ENCODE results near the gene NYAP2.

NYAP2 gene

GRCh38 chr2:225487878-225488416 is 88.4 kb downstream of the NYAP2 start:
- no peak for DNase-seq

GRCh38 chr2:225488743-225489142 is 89.2 kb downstream of the NYAP2 start:
- no peak for DNase-seq

GRCh38 chr2:225493420-225494099 is 94.0 kb downstream of the NYAP2 start:
- DNase-seq, result no peak

GRCh38 chr2:225494100-225494459 is 94.6 kb downstream of the NYAP2 start:
- DNase-seq, result no peak

- DNase-seq, result no peak
Measured at GRCh38 chr2:225495706-225496105, 96.2 kb downstream of the NYAP2 start.

- no peak for DNase-seq
Measured at GRCh38 chr2:225496568-225496967, 97.1 kb downstream of the NYAP2 start.

- DNase-seq, result no peak
Measured at GRCh38 chr2:225497166-225497565, 97.7 kb downstream of the NYAP2 start.

- DNase-seq, result no peak
Measured at GRCh38 chr2:225501022-225501421, 101.5 kb downstream of the NYAP2 start.

- no peak for DNase-seq
Measured at GRCh38 chr2:225502971-225503370, 103.5 kb downstream of the NYAP2 start.

GRCh38 chr2:225510796-225511195 is 111.3 kb downstream of the NYAP2 start:
- DNase-seq, result no peak

- DNase-seq, result no peak
Measured at GRCh38 chr2:225512469-225512868, 113.0 kb downstream of the NYAP2 start.

- no peak for DNase-seq
Measured at GRCh38 chr2:225512876-225513540, 113.5 kb downstream of the NYAP2 start.

- no peak for DNase-seq
Measured at GRCh38 chr2:225515033-225515432, 115.5 kb downstream of the NYAP2 start.

- DNase-seq, result no peak
Measured at GRCh38 chr2:225526760-225527390, 127.4 kb downstream of the NYAP2 start.

GRCh38 chr2:225531559-225531958 is 132.0 kb downstream of the NYAP2 start:
- no peak for DNase-seq

- no peak for DNase-seq
Measured at GRCh38 chr2:225532096-225532495, 132.6 kb downstream of the NYAP2 start.

GRCh38 chr2:225534037-225534436 is 134.5 kb downstream of the NYAP2 start:
- no peak for DNase-seq

GRCh38 chr2:225534697-225535096 is 135.2 kb downstream of the NYAP2 start:
- DNase-seq, result no peak

GRCh38 chr2:225536036-225536435 is 136.5 kb downstream of the NYAP2 start:
- no peak for DNase-seq

- no peak for DNase-seq
Measured at GRCh38 chr2:225543626-225544025, 144.1 kb downstream of the NYAP2 start.

GRCh38 chr2:225556461-225556860 is 157.0 kb downstream of the NYAP2 start:
- DNase-seq, result no peak

GRCh38 chr2:225558399-225559071 is 159.0 kb downstream of the NYAP2 start:
- no peak for DNase-seq

- DNase-seq, result no peak
Measured at GRCh38 chr2:225559072-225559415, 159.5 kb downstream of the NYAP2 start.

GRCh38 chr2:225566798-225567197 is 167.3 kb downstream of the NYAP2 start:
- DNase-seq, result no peak

Data from SHP77 treated with DMSO at 0.1 percent for 48 hours (cell line).